PC-9 (cell line): ENCODE data around the gene RBM14.

ENCODE experiments used
- EZH2 ChIP-seq: fragments of 200-600 bp; sonication (generic); IDR thresholded peaks from 2 replicates; pipeline ENCODE4 v1.8.0; 2017; ENCODE audit warnings: antibody characterized with exemption, low read depth
- TF ChIP-seq, protein P1 (sequence below): fragments of 200-600 bp; sonication (generic); conservative IDR thresholded peaks from 2 replicates; pipeline ENCODE4 v1.6.1; 2017; ENCODE audit warnings: mixed run types, antibody characterized with exemption, mild to moderate bottlenecking, moderate library complexity

GRCh38 chr11:66665369-66665768, 48.9 kb downstream of the RBM14 start:
- TF ChIP-seq, protein P1, sequence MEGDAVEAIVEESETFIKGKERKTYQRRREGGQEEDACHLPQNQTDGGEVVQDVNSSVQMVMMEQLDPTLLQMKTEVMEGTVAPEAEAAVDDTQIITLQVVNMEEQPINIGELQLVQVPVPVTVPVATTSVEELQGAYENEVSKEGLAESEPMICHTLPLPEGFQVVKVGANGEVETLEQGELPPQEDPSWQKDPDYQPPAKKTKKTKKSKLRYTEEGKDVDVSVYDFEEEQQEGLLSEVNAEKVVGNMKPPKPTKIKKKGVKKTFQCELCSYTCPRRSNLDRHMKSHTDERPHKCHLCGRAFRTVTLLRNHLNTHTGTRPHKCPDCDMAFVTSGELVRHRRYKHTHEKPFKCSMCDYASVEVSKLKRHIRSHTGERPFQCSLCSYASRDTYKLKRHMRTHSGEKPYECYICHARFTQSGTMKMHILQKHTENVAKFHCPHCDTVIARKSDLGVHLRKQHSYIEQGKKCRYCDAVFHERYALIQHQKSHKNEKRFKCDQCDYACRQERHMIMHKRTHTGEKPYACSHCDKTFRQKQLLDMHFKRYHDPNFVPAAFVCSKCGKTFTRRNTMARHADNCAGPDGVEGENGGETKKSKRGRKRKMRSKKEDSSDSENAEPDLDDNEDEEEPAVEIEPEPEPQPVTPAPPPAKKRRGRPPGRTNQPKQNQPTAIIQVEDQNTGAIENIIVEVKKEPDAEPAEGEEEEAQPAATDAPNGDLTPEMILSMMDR: no peak
- TF ChIP-seq EZH2: no peak
